GM19395 (cell line): Measurements from ENCODE around the gene KBTBD7.
"Not testable (repeated sequence)": the region's sequence is repeated elsewhere in the genome, so short reads cannot be mapped to it uniquely, and the experiment has no call there.

Experiments used
- ATAC-seq: cut with Tn5 transposase; IDR thresholded peaks from one replicate; pipeline ENCODE4 v1.9.1; 2021; ENCODE audit warnings: mild to moderate bottlenecking, moderate library complexity; ENCODE audit not compliant: unreplicated experiment

KBTBD7 gene

GRCh38 chr13:41196620-41197019 lies 2.3 kb upstream of the KBTBD7 start:
- no peak for ATAC-seq

GRCh38 chr13:41196011-41196410 lies 1.6 kb upstream of the KBTBD7 start:
- no peak for ATAC-seq

DNA sequence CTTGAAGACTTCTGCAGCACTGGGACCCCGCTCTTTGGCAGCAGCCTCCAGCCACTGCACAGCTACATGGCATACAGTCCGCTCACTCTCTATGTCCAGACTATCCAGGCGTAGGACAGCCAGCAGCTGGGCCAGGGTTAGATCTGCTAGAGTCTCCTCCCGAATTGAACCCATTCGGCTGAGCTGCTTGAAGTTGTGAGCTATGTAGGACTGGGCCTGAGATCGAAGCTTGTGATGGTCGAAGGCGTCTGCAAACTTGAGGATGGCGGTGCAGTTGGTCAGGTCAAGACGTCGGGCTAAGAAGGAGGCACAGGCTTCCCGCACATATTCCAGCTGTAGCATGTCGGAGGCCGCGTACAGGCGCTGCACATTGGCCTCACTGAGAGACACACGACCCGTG lies 900 bp downstream of the KBTBD7 start:
- no peak for ATAC-seq

DNA sequence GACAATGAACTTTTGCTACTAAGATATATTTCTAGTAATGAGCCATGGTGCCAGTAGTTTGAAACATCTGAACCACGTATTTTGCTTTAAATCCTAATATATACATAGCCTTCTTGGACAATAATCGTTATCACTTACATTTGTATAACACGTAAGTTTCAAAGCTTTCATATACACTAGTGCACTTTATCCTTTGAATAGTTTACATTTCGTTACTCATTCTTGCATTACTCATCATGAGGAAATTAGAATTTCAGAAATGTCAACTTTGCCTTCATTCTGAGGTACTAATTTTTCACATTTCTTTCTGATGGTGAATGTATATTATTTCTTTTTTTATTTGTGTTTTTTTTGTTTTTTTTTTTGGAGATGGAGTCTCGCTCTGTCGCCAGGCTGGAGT lies 5.8 kb downstream of the KBTBD7 start:
- no peak for ATAC-seq

GRCh38 chr13:41186481-41186880 lies 7.9 kb downstream of the KBTBD7 start:
- ATAC-seq, result no peak

DNA sequence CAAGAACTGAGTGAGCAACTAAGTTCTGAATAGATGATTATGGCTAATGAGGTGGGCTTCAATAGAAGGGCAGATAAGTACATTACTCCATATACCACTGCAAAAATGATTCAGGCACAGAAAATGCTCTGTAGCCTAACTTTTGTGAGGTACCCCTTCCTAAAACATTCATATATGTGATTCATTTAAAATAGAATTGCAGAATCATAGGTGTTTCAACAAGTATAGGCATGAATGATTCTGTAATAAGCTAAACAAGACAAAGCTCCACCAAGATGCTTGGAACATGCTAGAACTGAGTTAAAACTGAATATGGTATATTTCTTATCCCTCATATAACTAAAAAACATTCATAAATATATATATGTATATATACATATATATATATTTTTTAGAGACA lies 12.1 kb downstream of the KBTBD7 start:
- no peak for ATAC-seq

DNA sequence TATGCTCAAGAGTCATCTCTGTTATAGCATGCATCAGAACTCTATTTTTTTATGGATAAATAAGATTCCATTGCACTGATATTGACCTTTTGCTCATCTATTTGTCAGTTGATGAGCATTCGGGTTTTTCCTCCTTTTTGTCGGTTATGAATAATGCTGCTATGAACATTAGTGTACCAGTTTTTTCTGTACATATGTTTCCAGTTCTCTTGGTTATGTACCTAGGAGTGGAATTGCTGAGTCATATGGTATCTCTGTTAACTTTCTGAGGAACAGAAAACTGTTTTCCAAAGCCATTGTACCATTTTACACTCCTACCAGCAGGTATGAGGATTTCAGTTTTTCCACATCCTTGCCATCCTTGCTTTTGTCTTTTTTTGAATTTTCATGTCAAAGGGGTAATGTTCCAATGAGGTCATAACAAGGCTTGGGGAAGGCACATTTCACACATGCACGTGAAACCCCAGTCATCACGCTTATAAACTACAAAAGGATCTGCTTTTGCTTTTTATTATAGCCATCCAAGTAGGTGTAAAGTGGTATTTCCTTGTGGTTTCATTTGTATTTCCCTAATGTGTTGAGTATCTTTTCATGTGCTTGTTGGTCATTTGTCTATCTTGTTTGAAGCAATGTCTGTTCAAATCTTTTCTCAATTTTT lies 14.6 kb downstream of the KBTBD7 start:
- no peak for ATAC-seq

GRCh38 chr13:41178040-41178439 lies 16.3 kb downstream of the KBTBD7 start:
- no peak for ATAC-seq

DNA sequence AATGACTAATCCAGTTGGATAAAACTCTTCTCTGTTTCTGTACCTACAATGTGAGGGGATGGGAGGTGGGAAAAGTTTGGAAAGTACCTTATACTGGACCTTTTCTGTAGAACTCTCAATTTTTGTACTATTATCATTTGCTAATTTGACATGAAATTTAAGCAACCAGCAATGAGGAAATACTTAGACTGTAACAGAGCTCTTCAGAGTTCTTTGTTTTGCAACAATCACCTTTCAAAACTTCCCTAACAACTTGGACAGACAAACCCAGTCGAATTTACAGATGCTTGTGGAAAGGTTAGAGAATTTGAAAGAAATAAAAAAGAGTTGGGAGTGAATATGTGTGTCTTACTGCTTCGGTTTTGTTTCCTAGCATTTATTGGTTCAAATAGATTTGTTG lies 16.8 kb downstream of the KBTBD7 start:
- ATAC-seq, result no peak

GRCh38 chr13:41175576-41175975 lies 18.8 kb downstream of the KBTBD7 start:
- ATAC-seq, result not testable (repeated sequence)

- ATAC-seq, result no peak
These were observed 32.2 kb downstream of the KBTBD7 start for GRCh38 chr13:41162151-41162550.

DNA sequence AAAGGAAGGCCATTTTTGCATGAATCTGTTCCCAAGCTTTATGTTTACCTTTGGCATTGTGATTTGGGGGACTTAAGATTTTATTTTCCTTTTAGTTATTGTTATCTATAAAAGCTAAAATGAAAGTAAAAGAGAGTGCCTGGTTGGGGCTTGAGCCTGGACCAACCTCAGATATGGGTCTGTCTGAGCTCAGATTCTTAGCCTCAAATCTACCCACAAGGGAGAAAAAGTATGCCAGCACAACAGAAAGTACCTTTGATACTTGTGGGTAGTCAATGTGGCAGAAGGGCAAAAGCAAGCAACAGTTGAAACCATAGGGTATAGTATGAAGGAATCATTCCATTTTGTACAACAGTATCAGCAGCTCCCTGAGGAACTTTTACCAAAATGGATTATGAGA lies 35.2 kb downstream of the KBTBD7 start:
- ATAC-seq, result no peak

DNA sequence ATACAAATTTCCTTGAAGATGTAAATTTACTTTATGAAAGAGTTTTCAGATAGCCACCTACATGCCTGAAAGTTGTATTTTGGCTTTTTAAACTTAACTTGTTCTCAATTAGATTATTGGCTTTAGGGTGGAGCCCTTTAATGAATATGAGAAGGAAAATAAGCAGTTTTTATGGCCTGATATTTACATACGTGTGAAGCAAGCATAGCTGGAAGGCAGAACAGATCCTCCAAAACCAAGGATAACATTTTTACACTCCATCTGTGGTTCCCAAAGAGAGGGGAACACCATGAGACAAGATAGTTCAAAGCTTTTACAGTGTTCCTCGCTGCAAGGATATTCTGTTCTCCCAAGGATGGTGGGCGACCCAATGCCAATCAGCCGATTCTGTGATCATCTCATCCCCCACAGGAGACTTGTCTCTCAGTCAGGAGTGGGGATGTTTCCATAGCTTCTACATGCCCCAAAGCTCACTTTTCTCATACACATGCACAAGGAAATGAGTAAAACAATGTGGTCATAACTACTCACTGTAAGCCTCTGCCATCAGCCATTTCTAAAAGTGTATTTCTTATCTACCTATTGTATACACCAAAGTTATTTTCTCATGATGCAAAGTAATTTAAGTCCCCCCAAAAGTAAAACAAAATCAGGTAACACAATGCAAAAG lies 37.2 kb downstream of the KBTBD7 start:
- ATAC-seq, result no peak

DNA sequence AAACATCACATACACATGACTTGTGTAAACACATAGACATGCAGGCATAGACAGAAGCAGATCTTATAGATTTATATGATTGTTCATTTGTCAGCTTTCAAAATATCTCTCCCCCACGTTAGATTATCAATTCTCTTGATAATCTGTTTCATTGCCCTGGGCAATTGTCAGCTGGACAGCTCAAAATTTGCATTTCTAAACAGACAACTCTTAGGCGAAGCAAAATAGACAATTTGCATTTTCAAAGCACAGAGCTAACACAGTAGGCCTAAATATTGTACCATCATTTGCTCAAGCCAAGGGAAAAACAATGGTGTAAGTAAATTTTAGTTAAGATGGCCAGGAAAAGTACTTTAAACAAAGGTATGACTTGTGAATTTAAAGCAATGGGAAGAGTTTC lies 37.7 kb downstream of the KBTBD7 start:
- ATAC-seq, result no peak

- no peak for ATAC-seq
These were observed 40.3 kb downstream of the KBTBD7 start for GRCh38 chr13:41154042-41154441.

- no peak for ATAC-seq
These were observed 42.4 kb downstream of the KBTBD7 start for GRCh38 chr13:41152005-41152404.

GRCh38 chr13:41150058-41150457 lies 44.3 kb downstream of the KBTBD7 start:
- ATAC-seq, result no peak

- no peak for ATAC-seq
These were observed 45.7 kb downstream of the KBTBD7 start for GRCh38 chr13:41148419-41149283.

DNA sequence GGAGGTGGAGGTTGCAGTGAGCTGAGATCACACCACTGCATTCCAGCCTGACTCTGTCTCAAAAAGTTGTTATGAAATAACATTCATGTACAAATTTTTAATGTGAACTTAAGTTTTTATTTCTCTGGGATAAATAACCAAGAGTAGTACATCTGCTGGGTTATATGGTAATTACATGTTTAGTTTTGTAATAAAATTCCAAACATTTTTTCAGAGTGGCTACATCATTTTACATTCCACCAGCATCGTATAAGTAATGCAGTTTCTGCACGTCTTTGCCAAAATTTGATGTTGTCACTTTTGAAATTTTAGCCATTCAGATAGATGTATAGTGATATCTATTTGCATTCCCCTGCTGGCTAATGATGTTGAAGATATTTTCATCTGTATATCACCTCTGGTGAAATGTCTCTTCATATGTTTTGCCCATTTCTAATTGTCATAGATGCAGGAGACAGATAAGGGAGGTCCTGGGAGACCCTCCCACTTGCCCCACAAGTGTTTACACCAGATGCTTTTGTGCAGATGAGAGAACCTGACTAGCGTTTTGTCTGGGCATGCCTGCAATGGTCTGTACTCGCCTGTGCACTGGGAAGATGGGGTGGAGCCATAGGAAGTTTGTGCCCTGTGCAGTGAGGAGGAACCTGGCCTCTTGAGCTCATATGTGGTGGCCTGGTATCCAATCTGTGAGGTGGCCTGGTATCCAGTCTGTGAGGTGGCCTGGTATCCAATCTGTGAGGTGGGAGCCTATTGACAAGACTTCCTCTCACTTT lies 49.0 kb downstream of the KBTBD7 start:
- no peak for ATAC-seq

DNA sequence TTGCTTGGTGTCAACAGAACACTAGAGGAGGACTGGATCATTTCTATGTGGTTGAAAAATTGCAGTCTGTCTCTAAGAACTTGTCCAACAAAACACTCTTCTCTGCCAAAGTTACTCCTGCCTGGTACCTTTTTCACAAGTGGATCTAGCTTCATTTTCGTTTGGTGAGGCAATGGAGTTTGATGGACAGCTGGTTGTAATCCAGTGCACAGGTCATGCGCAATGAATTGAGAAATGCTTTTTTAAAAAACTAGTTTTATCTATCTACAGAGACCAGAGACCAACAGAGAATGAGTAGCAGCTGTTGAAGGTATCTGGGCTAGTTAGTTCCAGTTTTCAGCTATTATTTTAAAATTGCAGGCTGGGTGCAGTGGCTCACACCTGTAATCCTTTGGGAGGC lies 49.8 kb downstream of the KBTBD7 start:
- ATAC-seq, result no peak
